OCI-LY3 (cell line): ENCODE measurements around the gene PDCD2L.

ENCODE experiments used
- EZH2phosphoT487 ChIP-seq: fragments of 200-600 bp; shearing (Covaris generic); IDR thresholded peaks from 2 replicates; pipeline ENCODE4 v1.6.1; 2018; ENCODE audit warnings: antibody characterized with exemption, mixed run types, low read depth
- TF ChIP-seq, protein P1 (sequence below): fragments of 200-600, 300-600 bp; sonication (generic); IDR thresholded peaks from 2 replicates; pipeline ENCODE4 v1.5.1; 2014; ENCODE audit warnings: antibody characterized with exemption, low read length, low read depth

DNA sequence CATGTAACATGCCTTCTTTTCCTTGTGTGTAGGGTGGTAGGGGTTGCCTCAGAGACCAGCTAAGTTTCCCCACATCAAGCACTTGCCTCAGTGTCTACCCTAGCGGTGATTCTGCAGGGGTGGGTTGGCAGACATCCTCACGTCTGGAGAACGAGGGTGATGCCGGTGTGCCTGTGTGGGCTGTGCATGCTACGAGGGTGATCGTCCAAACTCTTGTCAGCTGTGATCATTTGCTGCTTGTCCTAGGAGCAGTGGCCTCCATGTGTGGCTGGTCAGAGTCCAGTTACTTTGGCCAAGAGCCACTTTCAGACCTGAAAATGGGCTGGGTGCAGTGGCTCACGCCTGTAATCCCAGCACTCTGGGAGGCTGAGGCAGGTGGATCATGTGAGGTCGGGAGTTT lies 34.1 kb upstream of the PDCD2L start:
- TF ChIP-seq, protein P1, sequence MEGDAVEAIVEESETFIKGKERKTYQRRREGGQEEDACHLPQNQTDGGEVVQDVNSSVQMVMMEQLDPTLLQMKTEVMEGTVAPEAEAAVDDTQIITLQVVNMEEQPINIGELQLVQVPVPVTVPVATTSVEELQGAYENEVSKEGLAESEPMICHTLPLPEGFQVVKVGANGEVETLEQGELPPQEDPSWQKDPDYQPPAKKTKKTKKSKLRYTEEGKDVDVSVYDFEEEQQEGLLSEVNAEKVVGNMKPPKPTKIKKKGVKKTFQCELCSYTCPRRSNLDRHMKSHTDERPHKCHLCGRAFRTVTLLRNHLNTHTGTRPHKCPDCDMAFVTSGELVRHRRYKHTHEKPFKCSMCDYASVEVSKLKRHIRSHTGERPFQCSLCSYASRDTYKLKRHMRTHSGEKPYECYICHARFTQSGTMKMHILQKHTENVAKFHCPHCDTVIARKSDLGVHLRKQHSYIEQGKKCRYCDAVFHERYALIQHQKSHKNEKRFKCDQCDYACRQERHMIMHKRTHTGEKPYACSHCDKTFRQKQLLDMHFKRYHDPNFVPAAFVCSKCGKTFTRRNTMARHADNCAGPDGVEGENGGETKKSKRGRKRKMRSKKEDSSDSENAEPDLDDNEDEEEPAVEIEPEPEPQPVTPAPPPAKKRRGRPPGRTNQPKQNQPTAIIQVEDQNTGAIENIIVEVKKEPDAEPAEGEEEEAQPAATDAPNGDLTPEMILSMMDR, result no peak
- no peak for TF ChIP-seq EZH2phosphoT487
